GM21723 (cell line): Measurements from ENCODE around the gene TMEM269.

ENCODE experiments used
- ATAC-seq: cut with Tn5 transposase; IDR thresholded peaks from one replicate; pipeline ENCODE4 v1.9.1; 2021; ENCODE audit warnings: mild to moderate bottlenecking, moderate library complexity; ENCODE audit not compliant: unreplicated experiment

Gene TMEM269

GRCh38 chr1:42820813-42821212 lies 36.0 kb downstream of the TMEM269 start:
- no peak for ATAC-seq

- ATAC-seq: no peak
Observed at GRCh38 chr1:42821690-42822089, 36.9 kb downstream of the TMEM269 start.

- no peak for ATAC-seq
Observed at GRCh38 chr1:42822800-42823392, 38.1 kb downstream of the TMEM269 start.

- no peak for ATAC-seq
Observed at GRCh38 chr1:42824481-42825035, 39.8 kb downstream of the TMEM269 start.

GRCh38 chr1:42825036-42825851 lies 40.5 kb downstream of the TMEM269 start:
- ATAC-seq: no peak

GRCh38 chr1:42830631-42831030 lies 45.8 kb downstream of the TMEM269 start:
- no peak for ATAC-seq

GRCh38 chr1:42831273-42831672 lies 46.5 kb downstream of the TMEM269 start:
- no peak for ATAC-seq

GRCh38 chr1:42832641-42833240 lies 48.0 kb downstream of the TMEM269 start:
- ATAC-seq: no peak

GRCh38 chr1:42833981-42834380 lies 49.2 kb downstream of the TMEM269 start:
- ATAC-seq: no peak

GRCh38 chr1:42834803-42835202 lies 50.0 kb downstream of the TMEM269 start:
- ATAC-seq: no peak

GRCh38 chr1:42835422-42835821 lies 50.6 kb downstream of the TMEM269 start:
- ATAC-seq: no peak

- no peak for ATAC-seq
Observed at GRCh38 chr1:42837709-42838108, 52.9 kb downstream of the TMEM269 start.

GRCh38 chr1:42838482-42839190 lies 53.8 kb downstream of the TMEM269 start:
- ATAC-seq: no peak

GRCh38 chr1:42841010-42841409 lies 56.2 kb downstream of the TMEM269 start:
- ATAC-seq: no peak

- no peak for ATAC-seq
Observed at GRCh38 chr1:42841440-42842147, 56.8 kb downstream of the TMEM269 start.

- ATAC-seq: no peak
Observed at GRCh38 chr1:42844592-42845140, 59.9 kb downstream of the TMEM269 start.

GRCh38 chr1:42845193-42845592 lies 60.4 kb downstream of the TMEM269 start:
- no peak for ATAC-seq

GRCh38 chr1:42845866-42846256 lies 61.1 kb downstream of the TMEM269 start:
- ATAC-seq: peak; percentile 17

- peak; percentile 88 for ATAC-seq
Observed at GRCh38 chr1:42846257-42847110, 61.7 kb downstream of the TMEM269 start, which contains the start of gene ZNF691. ZNF691 (plus strand) TSS chr1:42846613; CDS start chr1:42849659, 3,046 bp downstream.
